ENCODE results near the gene PDE9A.

PDE9A gene

GRCh38 chr21:42760951-42761751 lies 107.7 kb downstream of the PDE9A start:
- DNase-seq: no peak

GRCh38 chr21:42761776-42762335 lies 108.4 kb downstream of the PDE9A start:
- no peak for DNase-seq

DNA sequence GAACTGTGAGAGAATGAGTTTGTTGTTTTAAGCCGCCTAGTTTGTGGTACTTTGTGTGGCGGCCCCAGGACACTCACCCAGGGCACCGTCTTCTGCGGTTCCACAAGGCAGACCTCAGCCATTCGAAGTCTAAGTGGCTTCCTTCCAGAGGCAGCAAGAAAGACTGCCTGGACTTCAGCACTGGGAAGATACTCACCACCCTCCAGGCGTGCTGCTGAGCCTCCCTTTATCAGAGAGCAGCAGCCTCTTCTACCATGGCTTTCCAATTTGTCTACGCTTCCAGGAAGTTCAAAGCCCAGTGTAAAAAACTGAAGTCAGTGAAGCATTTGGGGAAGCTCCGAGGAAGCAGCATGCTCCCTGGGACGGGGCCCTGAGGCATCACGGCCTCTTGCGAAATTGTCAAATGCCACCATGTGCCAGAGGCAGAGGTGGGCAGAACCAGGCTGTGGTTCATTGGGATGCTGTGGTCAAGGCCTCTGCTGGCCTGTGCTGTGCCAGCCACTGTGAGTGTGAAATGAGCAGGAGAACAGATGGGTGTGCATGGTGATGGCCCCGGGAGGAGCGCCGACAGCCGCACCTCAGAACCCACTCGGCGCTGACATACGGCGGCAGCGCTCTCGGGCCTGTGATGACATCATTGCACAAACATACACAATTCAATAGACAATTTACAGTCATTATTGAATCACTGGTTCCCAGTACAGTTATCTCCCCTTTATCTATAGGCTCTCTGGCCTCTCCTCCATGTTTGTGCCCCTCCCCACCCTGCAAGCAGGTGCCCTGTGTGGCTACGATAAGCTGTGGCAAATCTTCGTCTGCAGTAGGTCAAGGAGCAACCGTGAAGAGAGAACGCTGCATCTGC lies 110.4 kb downstream of the PDE9A start:
- DNase-seq: no peak

- DNase-seq: no peak
These were observed 111.0 kb downstream of the PDE9A start for GRCh38 chr21:42764443-42764760.

- DNase-seq: no peak
These were observed 111.5 kb downstream of the PDE9A start for GRCh38 chr21:42764883-42765282.

DNA sequence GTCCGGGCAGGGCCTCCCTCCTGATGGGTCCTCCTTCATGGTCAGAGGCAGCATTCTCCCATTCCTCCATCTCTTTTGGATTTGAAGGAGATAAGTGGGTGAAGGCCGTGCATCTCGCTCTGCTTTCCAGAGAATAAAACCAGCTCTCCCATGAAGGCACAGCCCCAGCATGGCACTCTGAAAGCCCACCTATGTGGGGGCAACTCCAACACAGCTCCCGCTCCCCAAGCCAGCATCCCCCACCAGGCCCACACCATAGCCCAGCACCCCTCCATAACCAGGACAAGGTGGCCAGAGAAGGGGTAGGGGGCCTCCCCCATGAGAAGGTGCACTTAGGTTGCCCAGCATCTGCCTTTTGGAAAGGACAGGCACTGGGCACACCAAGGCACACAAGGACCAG lies 112.2 kb downstream of the PDE9A start:
- no peak for DNase-seq

DNA sequence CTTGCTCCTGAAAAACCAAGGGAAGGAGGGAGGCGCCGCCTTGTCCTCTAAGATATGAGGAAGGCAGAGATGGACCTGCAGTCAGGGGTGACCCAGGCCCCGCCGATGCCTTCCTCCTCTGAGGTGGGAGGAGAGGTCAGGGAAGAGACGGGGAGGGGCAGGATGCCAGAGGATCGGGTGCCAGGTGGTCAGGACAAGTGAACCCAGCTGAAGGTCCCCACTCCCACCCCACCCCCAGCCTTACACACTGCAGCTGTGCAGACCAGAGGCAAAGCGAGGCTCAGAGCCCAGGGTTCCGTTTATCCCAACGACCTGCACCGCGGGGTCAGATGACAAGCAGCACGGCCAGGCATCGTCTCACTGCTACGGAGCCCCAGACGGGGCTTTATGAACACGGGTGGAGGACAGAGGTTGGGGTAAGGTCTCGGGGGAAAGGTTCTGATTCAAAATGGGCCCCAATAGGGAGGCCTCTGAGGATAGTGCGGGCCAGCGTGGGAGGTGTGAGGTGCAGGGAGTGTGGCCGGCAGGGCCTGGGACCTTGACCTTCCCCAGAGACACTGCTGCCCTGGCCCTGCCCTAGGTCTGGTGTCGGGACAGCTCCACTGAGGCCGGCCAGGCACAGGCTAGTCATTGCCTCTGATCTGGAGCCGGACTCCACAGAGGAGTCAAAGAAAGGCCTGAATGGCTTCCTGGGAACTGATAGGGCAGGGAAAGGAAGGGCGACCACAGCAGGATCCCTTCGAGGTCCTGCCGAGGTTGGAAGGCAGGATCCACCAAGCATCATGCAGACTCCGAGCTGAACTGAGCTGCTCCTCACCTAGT lies 113.5 kb downstream of the PDE9A start:
- DNase-seq: no peak

DNA sequence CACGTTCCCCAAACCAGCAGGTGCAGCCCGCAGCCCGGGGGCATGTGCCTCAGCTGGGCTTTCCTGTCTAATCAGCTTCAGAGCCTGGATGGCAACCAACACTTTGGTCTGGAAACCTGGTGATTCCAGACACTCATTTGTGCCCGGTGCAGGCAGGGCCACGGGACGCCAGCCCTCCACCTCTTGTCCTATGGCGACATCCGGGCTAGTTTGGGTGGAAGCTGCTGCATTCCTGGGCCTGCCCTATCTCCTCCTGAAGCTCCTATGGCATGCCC lies 114.1 kb downstream of the PDE9A start:
- no peak for DNase-seq

DNA sequence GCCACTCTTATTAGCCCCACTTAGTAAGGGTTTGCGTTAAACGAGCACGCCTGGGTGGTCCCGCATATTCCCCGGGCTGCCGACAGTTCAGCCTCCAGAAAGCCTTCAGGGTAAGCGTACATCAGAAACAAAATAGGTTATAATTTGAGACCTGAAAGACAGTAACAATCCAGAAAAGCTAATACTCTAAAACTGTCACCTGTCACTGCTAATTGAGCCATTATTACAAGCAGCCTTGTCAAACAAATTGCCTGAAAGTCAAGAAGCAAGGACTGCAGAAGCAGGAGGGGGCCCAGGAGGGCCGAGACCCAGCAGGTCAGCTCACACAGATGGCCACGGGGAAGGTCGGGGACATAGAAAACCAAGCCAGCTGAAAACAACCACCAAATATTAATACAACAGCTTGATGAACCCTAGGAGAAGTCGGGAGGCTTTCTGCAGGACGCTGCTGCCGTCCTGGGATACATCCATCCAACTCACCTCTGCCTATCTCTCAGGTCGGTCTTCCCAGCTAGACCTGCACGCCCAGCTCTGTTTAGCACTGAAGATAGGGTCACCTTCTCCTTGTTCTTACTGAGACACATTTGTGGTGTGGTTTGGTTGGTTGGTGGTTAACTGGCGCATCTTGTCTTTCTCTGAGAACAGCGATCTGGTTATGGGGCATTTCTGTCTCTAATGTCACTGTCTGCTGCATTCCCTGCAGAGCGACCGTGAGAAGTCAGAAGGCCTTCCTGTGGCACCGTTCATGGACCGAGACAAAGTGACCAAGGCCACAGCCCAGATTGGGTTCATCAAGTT lies 115.1 kb downstream of the PDE9A start:
- peak; percentile 58 for DNase-seq

- DNase-seq: no peak
These were observed 115.9 kb downstream of the PDE9A start for GRCh38 chr21:42769183-42769819.

GRCh38 chr21:42769820-42770716 lies 116.6 kb downstream of the PDE9A start:
- DNase-seq: no peak

DNA sequence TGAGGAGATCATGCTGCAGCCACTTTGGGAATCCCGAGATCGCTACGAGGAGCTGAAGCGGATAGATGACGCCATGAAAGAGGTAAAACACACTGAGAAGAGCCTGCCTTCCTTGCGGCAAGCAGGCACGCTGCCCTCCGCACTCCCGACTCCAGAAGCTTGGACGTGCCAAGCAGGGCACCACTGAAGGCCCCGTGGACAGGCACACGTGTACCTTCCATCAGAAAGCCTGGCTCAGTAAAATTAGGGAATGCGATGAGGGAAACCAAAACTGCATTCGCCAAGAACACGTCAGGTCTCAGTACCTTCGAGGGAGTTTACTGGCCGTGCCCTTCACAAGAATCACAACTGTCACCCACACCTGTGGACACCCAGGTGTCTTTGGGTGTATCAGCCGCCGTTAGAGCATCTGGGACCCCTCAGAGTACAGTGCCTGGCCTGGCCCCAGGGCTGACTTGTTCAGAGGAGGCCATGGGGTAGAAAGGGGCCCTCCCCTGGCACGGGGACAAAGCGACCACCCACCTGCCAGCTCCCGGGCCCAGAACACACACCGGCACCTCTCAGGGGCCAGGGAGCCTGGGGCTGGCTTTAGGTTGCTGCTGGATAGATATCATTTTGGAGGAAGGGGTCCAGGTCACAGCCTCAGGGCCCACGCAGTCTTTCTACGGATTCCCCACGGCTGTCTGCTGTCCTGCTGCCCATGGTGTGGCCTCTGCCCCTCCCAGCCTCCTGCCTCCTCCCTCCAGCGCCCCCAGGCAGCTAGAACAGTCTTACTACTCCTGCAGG lies 117.5 kb downstream of the PDE9A start:
- no peak for DNase-seq

- DNase-seq: no peak
These were observed 118.0 kb downstream of the PDE9A start for GRCh38 chr21:42771503-42771805.

GRCh38 chr21:42775123-42775522 lies 121.7 kb downstream of the PDE9A start:
- DNase-seq: no peak

GRCh38 chr21:42775891-42776290 lies 122.5 kb downstream of the PDE9A start:
- no peak for DNase-seq

DNA sequence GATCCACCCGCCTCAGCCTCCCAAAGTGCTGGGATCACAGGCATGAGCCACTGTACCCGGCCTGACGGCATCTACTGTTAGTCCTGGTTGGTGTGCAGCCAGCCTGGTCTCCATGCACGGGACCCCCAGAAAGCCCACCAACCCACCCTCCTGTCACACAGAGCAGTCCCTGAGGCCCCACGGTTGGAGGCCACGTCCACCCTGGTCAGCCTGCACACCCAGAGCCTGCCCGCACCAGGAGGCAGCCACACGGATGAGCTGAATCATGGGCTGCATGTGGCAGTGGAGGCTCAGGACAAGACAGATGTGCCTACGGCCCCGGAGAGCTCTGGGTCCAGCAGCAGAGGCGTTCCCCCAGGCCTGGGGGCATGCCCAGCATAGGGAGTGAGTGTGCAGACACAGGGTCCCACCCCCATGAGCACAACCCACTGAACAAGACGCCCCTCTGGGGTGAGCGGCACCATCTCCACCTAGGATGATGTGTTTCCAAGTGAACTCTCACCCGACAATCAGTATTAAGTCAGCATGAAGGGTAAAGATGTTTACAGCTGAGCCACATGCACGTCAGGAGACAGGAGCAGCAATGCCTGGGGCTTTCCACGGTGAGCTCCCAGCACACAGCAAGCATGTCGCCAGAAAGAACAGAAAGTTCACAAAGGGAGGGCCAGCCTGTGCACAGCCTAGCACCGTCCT lies 123.8 kb downstream of the PDE9A start:
- no peak for DNase-seq

DNA sequence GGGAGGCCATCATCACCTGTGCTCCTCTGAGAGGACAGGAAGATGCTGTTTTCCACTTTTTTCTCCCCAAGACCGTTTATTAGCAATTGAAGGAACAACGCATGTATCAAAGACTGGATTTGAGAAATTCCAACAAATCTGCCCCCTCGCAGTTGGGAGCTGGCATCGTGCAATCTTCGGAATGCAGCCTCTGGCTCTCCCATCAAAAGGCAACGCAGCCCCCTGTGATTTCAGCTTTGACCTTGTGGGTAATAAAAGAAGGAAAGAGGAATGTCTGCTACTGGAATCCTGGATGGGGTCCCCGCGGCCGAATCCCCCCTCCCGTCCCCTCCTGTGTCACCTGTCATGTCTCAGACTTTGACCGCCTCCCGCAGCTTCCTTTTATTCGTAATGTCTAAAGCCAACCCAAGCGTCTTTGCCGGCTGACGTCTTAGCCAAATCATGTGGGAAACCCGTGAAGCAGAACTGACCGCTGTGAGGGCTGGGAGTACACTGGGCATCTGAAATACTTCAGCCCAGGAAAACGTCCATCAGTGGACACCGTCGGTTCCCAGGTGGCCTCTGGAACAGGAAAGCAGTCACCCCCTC lies 124.4 kb downstream of the PDE9A start:
- DNase-seq: no peak

DNA sequence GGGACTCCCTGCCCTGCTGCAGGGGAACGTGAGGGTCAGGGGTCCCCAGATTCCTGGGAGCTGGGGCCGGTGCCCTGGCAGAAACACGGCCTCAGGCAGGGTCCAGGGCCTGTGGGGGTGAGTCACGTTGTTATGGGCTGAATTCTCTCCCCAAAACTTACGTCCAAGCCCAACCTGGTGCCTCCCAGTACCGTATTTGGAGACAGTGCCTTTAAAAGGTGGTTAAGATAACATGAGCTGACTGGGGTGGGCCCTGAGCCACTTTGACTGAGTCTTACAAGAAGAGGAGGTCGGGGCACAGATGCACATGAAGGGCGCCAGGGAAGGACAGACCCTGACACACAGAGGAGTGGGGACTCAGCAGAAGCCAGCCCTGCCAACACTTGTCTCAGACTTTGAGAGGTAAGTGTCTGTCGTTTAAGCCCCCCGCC lies 126.0 kb downstream of the PDE9A start:
- DNase-seq: no peak

- DNase-seq: no peak
These were observed 127.2 kb downstream of the PDE9A start for GRCh38 chr21:42780617-42781016.

Data from NCI-H1417 treated with DMSO at 0.1 percent for 48 hours (cell line).